Measurements from ENCODE around the gene WNT2B. TPM values are rescaled to one million over a fixed set of nuclear protein-coding genes. Genes with fewer than 3 reads are reported as not detected.
A peak's percentile ranks its signal among the peaks of the same experiment; 100 is the strongest.

The WNT2B gene
- total RNA-seq, 4 donors from 2014 or later: 0.78 to 2.6 (median 1.4) TPM

DNA sequence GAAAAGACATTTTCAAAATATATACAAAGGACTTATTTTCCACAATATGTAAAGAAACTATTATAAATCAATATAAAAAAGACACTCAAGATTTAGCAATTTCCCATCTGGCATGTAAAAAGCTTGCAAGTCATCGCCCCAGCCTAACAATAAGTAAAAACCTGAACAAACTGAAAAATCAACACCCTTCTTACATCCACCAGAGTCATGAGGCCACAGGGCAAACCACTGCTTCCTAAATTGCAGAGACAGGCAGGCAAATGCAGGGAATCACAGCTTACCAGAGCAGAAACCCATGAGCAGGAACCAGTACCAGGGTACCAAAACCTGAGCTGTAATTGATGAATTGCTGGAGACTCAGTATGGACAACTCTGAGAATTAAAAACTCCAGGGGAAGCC, 16.7 kb upstream of the WNT2B start:
- WGBS, 2 donors: 86 to 91% methylated on average over 1 of the region's 1 CpG
- Histone ChIP-seq H3K36me3 (no peaks in the 10 kb centered on the region), H3K27me3 (no peaks in the 10 kb centered on the region), H3K27ac (no peak overlapping the region), H3K4me3 (replicated peaks in 1 of 3) (no peak overlapping the region), H3K4me1 (no peaks in the 10 kb centered on the region), H3K9me3 (no peaks in the 10 kb centered on the region)
- no peak for DNase-seq
- TF ChIP-seq POLR2A (IDR thresholded peaks at IDR 0.05): no peak
- TF ChIP-seq, protein P1, sequence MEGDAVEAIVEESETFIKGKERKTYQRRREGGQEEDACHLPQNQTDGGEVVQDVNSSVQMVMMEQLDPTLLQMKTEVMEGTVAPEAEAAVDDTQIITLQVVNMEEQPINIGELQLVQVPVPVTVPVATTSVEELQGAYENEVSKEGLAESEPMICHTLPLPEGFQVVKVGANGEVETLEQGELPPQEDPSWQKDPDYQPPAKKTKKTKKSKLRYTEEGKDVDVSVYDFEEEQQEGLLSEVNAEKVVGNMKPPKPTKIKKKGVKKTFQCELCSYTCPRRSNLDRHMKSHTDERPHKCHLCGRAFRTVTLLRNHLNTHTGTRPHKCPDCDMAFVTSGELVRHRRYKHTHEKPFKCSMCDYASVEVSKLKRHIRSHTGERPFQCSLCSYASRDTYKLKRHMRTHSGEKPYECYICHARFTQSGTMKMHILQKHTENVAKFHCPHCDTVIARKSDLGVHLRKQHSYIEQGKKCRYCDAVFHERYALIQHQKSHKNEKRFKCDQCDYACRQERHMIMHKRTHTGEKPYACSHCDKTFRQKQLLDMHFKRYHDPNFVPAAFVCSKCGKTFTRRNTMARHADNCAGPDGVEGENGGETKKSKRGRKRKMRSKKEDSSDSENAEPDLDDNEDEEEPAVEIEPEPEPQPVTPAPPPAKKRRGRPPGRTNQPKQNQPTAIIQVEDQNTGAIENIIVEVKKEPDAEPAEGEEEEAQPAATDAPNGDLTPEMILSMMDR (IDR thresholded peaks at IDR 0.05): no peak
- intact Hi-C loops (cut with DNase I): no loop called here

DNA sequence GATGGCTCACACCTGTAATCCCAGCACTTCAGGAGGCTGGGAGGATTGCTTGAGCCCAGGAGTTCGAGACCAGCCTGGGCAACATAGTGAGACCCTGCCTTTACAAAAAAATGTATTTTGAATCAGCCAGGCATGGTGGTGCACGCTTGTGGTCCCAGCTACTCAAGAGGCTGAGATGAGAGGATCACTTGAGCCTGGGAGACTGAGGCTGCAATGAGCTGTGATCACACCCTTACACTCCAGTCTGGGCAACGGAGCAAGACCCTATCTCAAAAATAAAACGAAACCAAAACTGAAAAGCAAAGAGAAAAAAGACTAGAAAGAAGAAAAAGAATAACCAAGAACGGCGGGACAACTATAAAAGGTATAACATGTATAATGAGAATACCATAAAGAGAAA, 15.4 kb upstream of the WNT2B start:
- no peak for TF ChIP-seq POLR2A (IDR thresholded peaks at IDR 0.05)
- TF ChIP-seq, protein P1 (IDR thresholded peaks at IDR 0.05): no peak
- Histone ChIP-seq H3K4me1 (no peaks in the 10 kb centered on the region), H3K27ac (no peak overlapping the region), H3K36me3 (no peaks in the 10 kb centered on the region), H3K27me3 (no peaks in the 10 kb centered on the region), H3K4me3 (replicated peaks in 1 of 3) (no peak overlapping the region), H3K9me3 (no peaks in the 10 kb centered on the region)
- WGBS, 2 donors: 76 to 77% methylated on average over 6 of the region's 6 CpGs
- intact Hi-C loops (cut with DNase I): no loop called here
- DNase-seq: no peak

DNA sequence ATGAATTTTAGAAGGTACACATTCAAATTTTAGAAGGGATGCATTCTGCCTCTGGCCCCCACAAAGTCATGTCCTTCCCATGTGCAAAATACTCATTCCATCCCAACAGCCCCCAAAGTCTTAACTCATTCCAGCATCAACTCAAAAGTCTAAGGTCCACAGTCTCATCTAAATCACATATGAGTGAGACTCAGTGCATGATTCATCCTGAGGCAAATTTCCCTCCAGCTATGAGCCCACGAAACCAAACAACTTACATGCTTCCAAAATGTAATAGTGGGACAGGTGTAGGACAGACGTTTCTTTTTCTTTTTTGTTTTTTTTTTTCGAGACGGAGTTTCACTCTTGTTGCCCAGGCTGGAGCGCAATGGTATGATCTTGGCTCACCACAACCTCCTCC, 12.5 kb upstream of the WNT2B start:
- Histone ChIP-seq H3K4me3 (replicated peaks in 1 of 3) (no peak overlapping the region), H3K27me3 (no peaks in the 10 kb centered on the region), H3K27ac (no peak overlapping the region), H3K4me1 (peaks cover 0 to under 1% of the 10 kb centered on the region in 2 donors), H3K36me3 (no peaks in the 10 kb centered on the region), H3K9me3 (no peaks in the 10 kb centered on the region)
- intact Hi-C loops (cut with DNase I): no loop called here
- no peak for DNase-seq
- WGBS, 2 donors: 86 to 88% methylated on average over 5 of the region's 5 CpGs
- no peak for TF ChIP-seq POLR2A (IDR thresholded peaks at IDR 0.05)
- TF ChIP-seq, protein P1 (IDR thresholded peaks at IDR 0.05): no peak

DNA sequence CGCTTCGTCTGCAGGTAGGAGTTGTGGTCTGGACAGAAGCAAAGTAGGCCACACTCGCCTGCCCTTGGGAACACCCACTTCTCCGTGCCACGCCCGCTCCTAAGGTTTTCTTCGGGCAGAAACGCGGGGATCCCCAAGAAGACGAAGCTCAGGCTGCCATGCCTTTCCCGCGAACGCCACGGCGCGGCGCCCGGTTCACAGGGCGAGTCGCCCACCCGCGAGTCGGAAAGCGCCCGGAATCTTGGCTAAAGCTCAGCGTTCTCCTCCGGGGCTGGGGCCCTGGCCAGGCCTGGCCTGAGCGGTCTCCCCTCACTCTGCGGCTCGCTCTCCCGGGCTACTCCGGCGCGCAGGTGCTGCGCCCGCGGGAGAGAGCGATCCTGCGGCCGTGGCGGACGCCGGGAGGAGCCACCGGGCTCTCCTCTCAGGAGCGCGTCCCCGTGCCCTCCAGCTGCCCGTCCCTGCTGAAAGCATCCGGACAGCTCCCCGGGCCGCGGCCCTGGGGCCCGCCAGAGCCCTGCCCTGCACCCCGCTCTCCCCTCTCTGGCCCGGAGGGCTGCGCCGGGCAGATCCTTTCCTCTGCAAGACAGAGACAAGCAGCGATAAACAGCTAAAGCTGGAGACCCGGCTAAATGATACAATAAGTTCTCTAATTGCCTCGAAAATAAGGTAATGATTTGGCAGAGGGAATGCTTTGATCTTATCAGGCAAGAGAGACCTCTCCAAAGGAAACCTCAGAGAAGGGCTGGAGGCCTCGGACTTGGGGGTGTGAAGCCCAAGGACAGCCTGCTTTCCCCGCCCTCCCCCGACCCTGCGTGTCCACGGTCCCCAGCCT, 6.7 kb upstream of the WNT2B start:
- intact Hi-C loops (cut with DNase I): loop anchor here (10.0 kb wide), 1 partner anchor 203 kb away; the partner anchor contains the start of gene RHOC
- peak; percentile 73 to 78 for DNase-seq

More for the DNA sequence above, 6.7 kb upstream of the WNT2B start:
- Histone ChIP-seq H3K4me1 (peaks cover 0 to 12% of the 10 kb centered on the region in 2 donors), H3K36me3 (no peaks in the 10 kb centered on the region), H3K9me3 (no peaks in the 10 kb centered on the region), H3K4me3 (replicated peaks in 1 of 3) (peak overlapping the region in 2 of 3 donors; percentile 25 to 33), H3K27ac (no peak overlapping the region), H3K27me3 (no peaks in the 10 kb centered on the region)
- TF ChIP-seq, protein P1 (IDR thresholded peaks at IDR 0.05): peak in 5 of 6 experiments; percentile 29 to 72 (median 57)
- no peak for TF ChIP-seq POLR2A (IDR thresholded peaks at IDR 0.05)
- WGBS, 2 donors: 7 to 8% methylated on average over 27 of the region's 65 CpGs
